Suppressor macrophage treated with lipopolysaccharide for 1 hour (primary cell): Measurements from ENCODE around the gene DIPK1B.

Source experiments
- DNase-seq, 3 donors: peaks; one replicate each; pipeline ENCODE4 v3.0.0-alpha.2; 2020 to 2022

DIPK1B gene

DNA sequence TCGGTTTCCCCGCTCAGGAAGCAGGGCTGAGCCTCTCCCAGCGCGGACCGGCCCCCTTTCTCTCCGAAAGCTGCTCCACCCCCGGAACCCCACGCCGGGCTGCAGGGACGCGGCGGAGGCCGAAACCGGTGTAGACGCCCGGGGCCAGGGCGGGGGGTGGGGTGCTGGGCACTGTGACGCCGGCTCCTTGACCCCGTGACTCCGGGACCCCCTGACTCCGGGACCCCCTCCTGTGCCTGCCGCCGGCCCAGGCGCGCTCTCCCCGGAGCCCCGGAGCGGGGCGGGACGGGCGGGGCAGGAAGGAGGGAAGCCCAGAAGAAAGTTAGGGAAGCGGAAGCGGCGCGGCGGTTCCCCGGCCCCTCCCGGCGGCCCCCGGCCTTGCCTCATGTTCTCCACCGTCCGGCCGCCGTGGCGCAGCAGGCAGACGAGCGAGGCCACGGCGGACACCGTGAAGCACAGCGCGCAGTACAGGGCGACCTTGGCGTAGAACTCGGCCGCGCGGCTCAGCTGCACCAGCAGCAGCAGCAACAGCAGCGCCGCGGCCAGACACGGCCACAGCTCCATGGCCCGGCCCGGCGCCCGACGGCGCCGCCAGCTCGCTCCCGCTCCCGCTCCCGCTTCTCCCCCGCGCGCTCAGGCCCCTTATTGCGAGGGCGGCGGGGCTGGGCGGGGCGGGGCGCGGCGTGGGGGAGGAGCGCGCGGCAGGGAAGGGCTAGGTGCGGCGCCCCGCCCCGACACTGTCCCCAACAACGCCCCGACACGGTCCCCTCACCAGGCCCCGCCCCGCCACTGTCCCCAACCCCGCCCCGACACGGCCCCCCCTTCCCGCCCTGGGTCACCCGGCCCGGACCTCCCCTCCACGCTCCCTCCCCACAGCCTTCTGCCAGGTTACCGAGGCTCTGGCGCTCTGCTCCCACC lies 25.3 kb upstream of the DIPK1B start, which contains the start of gene AGPAT2:
Gene AGPAT2, minus strand, starts transcription at position 664 of the 918 bp plus-strand sequence. Its CDS starts 100 bp downstream, at position 564.
- peak; percentile 76 to 91 (median 81) for DNase-seq

DNA sequence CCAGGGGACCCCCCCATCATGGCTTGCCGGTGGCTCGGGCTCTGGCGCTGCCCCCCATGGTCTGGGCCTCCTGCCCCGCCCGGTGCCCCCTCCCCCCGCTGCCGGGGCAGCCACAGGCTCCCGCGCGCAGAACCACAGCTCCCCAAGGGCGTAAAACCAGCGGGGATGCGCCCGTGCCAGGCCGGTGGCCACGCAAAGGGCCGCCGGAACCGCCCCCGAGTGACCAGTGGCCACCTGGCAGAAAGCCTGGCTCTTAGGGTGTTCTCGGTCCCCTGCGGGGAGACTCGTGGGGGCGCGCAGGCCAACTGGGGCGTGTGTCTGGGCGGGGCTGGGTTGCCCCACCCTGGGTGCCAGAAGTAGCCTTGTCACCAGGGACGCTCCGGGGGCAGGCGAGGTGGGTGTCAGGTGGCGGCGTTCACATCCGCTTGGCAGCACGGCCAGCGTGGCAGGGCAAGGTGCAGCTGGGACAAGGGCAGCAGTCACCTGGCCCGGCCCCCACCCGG lies 24.6 kb upstream of the DIPK1B start:
- no peak for DNase-seq

DNA sequence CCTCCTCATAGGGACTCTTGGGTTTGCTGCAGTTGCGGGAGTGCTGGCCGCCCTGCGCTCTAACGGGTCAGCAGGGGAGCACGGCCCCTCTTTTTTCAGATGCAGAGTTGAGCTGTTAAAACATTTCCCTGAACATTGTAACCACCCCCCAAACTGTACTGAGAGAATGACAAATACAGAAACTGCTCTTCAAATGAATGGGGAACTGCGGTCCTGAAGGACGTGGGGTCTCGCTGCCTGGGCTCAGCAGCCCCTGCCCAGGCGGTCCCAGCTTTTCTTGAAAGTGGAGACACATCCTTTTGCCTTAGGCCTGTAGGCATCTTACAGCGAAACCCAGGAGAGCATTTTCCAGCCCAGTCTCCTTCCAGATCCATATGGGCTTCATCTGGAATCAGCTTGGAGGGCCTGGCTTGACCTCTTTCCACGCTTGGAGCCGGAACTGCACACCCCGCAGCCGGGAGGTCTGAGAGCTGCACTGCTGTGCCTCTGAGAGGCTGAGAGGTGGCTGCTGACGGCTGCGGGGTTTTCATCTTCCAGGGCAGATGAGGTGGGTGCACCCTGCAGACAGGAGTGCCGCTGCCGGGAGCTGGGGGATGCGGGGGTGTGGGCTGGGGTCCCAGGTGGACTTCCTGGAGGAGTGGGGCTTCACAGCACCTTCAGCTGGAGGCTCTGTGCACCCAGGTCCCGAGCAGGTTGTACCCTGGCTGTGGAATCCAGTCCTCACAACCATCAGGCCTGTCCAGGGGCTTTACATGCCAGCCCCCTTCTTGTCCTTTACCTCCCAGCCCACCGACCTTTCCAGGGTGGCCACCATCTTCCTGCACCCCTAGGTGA lies 23.9 kb upstream of the DIPK1B start:
- no peak for DNase-seq

DNA sequence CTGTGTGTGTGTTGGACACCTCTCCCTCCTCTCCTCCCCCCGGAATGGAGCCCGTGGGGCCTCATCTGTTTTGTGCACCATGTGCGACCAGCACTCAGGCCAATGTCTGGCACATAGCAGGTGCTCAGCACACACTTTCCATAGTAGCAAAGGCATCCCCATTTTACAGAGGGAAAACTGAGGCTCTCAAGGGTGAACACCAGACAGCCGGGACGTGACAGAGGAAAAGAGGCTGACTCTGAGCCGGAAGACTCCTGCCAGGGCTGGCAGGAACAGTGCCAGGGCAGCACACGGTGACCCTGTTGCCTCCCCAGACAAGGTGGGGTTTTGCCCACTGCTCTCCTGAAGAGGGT lies 23.3 kb upstream of the DIPK1B start:
- DNase-seq: no peak

DNA sequence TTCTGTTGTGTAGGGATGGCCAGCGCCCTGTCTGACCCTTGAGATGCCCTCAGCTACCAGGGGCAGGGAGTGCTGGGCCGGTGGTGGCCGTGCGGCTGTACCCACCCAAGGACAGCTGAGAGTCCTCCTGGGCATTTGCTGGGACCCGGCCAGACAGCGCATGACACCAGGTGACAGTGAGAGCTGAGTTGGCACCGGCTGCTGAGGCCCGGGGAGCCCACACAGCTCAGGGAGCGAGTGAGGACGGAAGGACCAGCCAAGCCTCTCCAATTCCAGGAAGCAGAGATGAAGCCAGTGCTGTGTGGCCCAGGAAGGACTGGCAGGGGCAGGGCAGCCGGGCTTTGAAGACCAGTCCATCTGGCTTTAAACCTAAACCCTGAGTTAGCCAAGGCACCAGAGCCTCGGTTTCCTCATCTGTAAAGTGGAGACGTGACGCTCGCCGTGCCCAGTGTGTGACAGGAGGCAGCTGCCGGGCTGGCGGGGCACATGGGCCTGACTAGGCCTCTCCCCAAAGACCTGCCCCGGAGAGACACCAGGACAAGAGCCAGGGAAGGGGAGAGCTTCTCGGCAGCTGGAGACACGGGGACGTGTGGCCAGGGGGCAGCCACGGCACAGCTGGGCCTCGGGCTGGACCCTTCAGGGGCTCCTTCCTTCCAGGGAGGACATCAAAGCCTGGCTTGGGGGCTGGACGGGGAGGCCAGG lies 22.1 kb upstream of the DIPK1B start:
- DNase-seq: no peak

DNA sequence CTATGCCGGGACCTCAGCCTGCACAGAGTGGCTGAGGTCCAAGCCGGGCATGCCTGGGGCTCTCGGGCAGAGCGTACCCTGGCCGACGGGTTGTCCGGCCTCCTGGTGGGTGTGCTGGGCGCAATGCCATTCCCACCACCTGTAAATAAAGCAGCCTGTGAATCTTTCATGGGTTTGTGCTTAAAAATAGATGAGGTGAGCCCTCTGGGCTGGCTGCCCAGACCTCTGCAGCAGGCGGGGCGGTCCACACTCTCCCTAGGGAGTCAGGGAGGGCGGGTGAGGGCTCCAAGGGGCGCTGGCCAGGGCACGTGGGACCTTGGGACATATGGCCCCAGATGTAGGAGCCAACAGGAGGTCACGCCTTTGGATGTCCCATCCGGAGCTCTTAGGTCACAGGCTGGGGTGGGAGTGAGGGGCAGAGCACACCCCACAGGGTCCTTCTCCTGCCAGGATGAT lies 21.5 kb upstream of the DIPK1B start:
- no peak for DNase-seq

DNA sequence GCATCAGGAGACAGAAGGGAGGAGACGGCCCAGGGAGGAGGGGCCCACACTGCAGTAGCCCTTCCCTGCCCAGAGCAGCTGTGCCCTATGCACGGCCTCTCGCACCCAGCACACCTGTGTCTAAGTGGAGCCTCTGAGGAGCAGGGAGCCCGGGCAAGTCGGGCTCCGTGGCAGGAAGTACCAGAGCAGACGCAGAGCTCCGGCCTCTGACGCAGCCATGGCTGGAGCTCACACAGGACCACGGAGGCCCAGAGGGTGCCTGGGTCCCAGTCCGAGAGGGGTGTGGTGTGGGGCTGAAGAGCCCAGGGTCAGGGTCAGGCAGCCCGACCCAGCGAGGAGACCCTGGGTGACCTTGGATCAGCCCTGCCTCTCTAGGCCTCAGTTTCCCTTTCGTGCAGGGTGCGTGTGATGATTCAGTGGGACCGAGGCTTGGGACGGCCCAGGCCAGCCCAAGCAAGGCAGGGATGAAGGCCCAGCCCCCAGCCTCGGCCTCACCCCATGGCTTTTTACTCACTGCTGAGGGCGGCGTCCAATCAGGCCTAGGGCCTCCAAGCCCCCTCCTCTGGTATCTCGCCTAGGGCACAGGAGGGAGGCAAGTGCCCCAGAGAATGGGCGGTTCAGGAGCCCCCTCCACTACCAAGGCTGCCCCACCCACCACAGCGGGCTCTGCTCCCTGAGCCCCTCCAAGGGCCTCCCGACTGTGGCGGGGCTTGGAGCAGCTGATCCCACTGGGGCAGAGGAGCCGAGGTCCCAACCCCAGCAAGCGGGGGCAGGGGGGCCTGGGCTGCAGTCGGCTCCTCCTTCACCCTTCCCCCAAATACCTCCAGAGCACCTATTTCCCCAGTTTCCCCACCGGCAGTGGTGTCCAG lies 20.8 kb upstream of the DIPK1B start:
- no peak for DNase-seq

DNA sequence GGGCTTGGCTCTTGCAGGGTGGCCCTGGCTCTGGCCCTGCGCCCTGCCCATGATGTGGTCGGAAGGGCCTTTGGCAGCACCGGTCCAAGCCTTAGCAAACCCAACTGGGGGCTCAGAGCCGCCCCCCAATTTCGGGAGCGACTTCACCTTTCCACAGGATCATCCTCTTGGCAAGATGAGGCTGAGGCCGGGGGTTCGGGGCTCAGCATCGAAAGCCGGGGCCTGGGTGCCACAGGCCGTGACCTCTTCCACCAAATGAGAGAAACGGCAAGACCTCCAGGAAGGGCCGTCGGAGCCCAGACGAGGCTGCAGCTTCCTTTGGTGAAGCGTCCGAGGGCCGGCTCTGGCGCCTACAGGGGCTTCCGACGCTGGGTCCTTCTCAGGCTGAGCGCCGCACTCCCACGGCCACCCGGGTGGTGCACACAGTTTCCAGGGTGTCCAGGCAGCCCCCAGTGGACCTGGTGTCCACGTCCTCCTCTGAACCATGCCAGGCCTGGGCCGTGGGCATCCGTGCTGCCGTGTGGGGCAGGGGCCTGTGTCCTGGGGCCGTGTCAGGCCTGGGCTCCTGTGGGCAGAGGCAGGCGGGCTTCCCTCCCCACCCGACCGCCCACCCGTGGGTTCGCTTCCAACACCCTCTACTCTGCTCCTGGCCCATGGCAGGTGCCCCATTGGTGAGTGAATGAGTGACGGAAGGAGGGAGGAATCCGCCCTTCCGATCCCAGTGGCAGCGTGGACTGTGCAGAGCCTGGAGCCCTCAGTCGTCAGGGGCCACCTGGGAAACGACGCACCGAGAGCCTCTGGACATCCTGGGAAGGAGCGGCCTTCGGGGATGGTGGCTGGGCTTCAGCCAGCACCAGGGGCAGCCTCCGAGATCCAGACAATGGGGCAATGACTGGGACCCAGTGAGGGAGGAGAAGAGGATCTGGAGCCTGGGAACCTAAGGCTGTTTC lies 19.9 kb upstream of the DIPK1B start:
- no peak for DNase-seq

DNA sequence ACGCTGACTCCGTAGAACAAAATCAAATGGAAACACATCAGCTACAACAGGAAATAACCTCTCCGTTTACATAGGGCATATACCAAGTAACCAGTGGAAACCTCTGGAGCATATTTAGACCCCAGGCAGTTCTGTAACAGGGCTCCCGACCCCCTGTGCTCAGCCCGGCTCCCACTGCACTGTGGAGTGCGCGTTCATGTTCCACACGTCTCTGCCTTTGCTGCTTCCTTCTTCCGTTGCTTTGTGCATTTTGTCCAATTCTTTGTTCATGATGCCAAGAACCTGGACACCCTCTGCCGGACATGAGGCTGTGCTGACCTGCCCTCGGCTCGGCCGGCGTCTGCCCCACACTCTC lies 19.3 kb upstream of the DIPK1B start:
- DNase-seq: no peak

DNA sequence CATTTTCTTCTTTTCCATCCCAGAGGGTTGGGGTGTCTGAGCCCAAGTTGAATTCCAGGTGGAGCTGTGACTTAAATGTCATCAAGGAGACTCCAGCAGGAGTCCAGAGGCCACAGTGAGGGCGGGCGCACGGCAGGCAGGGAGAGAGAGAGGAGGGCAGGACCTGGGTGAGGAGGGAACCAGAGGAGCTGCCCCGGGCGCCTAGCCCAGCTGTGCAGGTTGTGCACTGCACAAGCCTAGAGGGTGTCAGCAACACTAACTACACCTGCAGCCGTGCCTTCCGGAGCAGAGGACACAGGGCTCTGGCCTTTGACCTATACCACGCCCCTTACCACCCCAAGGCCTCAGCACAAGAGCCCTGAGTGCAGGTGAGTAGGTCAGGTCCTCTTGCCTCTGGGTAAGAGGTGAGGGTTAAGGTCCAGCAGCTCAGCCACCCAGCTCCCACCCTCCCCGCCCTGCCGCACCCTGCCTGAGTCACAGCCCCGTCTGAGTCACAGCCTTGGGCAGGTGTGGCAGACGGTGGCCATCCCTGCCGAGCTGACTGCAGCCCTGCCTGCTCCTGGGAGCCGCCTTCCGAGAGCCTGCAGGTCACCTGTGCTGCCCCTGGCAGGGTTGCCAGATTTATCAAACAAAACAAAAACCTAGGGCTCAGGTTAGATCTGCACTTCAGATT lies 18.7 kb upstream of the DIPK1B start:
- no peak for DNase-seq

DNA sequence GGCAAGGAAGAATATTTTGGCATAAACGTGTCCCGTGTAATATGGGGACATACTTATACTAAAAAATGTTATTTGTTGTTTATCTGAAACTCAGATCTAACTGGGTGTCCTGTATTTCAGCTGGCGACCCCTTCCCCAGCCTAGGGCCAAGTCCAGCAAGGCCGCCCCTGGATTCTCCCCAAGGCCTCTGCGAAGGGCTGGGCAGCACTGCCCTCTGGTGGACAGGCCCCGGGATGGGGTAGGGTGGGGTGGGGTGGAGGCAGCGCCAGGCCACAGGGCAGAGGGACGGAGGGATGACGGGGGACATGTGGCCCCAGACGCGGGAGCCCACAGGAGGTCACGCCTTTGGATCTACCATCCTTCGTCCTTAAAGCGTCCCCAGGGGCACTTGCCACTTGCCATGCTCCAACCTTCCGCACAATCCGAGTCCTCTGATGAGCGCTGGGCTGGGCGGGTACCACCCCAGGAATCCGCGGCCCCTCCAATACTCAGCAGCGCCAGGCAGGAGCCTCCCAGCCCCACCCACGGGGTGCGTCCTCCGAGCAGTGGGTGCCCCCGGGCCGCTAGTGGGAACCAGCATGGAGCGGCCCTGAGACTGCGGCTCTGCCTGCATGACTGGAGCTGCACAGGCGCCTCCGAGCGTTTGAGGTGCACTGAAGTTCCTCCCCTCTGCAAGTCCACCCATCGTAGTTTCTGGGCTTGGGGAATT lies 18.1 kb upstream of the DIPK1B start:
- peak; percentile 64 to 90 (median 80) for DNase-seq

DNA sequence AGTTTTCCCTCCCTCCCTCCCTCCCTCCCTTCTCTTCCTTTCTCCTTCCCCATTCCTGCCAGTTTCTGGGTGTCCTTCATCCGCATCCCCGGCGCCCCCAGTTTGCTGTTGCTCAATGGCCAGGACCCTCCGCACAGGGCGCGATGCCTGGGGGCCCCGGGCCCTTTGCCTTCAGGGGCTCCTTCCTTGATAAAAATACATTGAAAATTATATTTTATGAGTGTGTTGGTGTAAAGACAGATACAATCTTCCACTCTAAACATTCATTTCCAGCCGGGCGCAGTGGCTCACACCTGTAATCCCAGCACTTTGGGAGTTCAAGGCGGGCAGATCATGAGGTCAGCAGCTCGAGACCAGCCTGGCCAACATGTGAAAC lies 17.5 kb upstream of the DIPK1B start:
- no peak for DNase-seq

DNA sequence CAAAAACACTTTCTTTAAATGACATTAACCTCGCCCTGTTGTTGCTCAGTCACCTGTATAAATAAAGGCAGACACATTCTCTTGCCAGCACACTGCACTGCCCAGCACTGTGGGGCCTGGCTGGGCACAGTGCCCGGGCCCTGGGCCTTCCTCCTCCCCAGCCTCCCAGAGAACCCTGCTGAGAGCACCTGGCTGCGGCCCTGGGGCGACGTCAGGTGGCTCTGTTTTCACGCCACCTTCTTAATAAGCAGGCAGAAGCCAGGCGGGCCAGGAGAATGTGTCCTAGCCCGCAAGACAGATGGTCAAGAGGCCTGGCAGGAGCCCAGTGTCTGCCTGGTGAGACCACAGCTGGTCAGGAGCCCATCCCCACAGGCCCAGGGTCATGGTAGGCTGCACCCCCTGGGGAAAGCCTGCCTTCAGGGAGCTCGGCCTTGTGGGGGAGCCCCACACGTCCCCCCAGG lies 16.9 kb upstream of the DIPK1B start:
- DNase-seq: no peak

DNA sequence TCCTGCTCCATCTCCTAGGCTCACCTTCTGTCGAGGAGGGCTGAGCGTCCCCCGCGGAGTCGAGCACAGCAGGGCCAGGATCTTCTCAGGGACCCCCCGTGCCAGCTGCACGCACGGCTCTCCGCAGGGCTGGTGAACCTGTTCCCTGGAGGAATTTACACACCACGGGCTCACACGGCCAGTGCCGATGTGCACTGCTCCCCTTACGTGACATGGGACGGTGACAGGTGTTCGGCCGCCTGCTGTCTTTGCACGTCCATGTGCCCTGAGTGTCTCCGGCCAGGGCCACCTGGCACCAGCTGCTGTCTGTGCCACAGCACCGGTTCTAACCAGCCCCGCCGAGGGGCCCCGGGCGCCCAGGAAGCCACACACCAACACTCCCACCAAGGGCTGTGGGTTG lies 16.4 kb upstream of the DIPK1B start:
- no peak for DNase-seq

DNA sequence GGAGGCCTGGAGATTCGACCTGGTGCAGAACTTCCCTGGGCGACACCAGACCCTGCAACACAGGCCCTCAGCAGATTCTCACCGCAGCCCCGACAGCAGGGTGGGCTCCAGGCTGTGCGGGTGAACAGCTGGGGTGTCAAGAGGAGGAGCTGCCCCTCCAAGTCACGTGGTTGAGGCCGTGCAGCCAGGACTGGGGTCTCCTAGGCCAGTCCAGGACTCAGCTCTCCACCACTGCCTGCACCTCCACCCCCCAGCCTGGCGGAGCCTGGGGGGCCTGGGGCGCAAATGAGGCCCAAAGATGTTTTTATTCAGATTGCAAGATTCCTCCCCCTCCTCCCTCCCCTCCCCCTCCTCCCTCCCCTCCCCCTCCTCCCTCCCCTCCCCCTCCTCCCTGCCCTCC lies 15.9 kb upstream of the DIPK1B start:
- DNase-seq: no peak

DNA sequence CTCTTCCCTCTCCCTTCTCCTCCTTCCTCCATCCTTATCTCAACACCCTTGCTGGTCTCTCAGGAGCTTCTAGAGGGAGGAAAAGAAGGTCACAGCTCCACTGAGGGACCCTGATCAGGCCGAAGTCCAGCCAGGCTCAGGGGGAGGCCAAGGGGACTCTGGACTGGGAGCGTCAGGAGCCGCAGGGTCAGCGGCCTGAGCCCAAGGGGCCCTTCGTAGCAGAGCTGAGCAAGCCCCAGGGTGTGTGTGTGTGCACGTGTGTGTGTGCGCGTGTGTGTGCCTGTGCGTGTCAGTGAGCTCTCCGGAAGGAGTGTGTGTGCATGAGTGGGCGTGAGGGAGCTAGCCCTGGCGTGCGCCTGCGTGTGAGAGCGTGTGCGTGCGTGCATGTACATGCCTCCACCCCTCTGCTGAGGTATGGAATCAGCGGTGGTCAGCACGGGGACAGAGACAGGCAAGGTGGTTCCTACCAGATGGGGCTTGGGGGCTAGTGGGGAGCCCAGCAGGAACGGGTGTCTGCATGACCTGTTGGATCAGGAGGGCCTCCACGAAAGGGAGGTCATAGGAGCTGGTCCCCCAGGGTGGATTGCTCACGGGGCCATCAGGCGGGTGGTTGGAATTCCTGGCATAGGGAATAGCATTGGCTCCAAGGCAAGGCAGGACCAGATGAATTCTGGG lies 15.1 kb upstream of the DIPK1B start:
- no peak for DNase-seq

DNA sequence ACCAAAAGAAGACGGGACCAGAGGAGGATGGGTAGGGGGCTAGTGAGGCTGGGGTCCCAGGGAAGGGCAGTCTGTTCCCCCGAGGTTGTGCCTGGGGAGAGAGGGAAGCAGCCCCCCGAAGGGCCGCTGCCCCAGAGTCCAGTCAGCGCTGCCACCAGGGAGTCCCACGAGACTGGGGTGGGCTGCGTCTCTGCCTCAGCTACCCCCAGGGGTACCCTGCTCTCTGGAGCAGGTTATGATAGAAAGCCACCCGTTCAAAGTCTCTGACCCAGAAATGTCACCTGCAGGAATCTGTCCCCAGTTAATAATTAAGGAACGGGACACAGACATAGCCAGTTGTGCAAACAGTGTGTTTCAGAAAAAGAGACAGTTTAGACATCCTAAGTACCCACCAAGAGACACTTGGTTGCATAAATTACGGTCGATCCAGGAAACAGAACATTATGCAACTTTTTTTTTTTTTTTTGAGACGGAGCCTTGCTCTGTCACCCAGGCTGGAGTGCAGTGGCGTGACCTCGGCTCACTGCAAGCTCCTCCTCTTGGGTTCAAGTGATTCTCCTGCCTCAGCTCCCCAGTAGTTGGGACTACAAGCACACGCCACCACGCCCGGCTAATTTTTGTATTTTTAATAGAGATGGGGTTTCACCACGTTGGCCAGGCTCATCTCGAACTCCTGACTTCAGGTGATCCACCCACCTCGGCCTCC lies 14.4 kb upstream of the DIPK1B start:
- DNase-seq: peak; percentile 65 to 83 (median 72)

DNA sequence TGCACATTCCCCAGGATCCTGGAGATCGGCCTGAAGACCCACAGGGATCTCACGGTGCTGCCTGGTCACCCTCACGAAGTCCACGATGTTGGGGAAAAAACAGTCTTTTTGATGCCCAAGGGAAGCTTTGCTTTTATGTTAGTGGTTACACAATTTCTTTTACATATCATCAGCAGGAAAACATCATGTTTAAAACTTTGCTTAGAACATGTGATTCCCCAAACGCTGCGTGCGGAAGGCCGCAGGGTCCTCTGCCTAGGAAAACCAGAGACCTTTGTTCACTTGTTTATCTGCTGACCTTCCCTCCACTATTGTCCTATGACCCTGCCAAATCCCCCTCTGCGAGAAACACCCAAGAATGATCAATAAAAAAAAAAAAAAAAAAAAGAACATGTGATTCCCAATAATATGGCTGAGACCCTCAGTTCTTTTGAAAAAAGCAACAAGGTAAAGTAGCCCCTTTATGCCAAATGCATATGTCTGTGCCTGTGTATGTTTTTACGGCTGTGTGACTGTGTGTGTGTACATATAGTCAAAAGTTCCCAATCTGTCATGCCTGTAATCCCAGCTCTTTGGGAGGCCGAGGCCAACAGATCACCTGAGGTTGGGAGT lies 13.6 kb upstream of the DIPK1B start:
- DNase-seq: no peak
